Measurements from ENCODE around the gene DNAJC22. TPM values are rescaled to one million over a fixed set of nuclear protein-coding genes. Genes with fewer than 3 reads are reported as not detected.

The DNAJC22 gene
- total and polyA plus RNA-seq, 2 of the 13 experiments (the other 11 are each of a cell fraction or from before 2014, with no cell fraction given), result 25.2 to 31.7 TPM

DNA sequence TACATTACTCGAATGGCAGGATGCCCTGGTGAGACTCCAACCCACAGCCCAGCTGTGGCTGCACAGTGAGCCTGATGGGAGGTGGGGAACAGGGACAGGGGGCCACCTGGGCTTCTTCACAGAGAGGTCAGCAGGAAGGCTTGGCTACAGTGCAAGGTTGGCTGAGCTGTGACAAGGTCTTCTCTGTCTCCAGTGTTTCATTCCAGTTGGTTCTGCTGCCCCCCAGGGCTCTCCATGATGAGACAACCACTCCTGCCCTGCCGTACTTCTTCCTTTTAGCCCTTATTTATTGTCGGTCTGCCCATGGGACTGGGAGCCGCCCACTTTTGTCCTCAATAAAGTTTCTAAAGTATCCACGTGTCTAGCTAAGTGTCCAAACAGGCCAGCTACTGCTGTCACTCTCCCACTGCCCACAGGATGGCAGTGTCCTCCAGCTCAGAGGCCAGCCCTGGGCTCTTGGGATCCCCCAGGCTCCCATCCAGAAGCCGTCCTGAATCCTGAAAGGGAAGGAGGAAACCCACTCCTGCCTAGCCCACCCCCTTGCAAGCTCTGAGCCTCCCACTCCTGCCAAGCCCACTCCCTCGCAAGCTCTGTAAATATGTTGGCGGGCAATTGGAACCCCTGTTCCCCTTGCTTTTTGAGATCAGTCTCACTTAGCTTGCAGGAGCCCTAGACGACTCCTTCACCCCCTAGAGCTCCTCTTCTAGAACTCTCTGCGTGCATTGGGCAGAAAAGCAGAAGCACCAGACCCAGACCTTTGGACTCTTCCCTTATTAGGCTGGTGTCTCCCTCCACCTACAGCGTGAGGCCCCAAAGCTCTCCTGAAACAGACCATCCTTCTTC lies 15.1 kb upstream of the DNAJC22 start (continued):
- no peak for TF ChIP-seq CENPBD1 (CRISPR knock-in tag; IDR thresholded peaks at IDR 0.05; ENCODE audit: borderline replicate concordance, low read depth)
- TF ChIP-seq, protein P1, sequence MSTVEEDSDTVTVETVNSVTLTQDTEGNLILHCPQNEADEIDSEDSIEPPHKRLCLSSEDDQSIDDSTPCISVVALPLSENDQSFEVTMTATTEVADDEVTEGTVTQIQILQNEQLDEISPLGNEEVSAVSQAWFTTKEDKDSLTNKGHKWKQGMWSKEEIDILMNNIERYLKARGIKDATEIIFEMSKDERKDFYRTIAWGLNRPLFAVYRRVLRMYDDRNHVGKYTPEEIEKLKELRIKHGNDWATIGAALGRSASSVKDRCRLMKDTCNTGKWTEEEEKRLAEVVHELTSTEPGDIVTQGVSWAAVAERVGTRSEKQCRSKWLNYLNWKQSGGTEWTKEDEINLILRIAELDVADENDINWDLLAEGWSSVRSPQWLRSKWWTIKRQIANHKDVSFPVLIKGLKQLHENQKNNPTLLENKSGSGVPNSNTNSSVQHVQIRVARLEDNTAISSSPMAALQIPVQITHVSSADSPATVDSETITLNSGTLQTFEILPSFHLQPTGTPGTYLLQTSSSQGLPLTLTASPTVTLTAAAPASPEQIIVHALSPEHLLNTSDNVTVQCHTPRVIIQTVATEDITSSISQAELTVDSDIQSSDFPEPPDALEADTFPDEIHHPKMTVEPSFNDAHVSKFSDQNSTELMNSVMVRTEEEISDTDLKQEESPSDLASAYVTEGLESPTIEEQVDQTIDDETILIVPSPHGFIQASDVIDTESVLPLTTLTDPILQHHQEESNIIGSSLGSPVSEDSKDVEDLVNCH (CRISPR knock-in tag; IDR thresholded peaks at IDR 0.05), result no peak
- TF ChIP-seq ATF7-NPFF (CRISPR knock-in tag; IDR thresholded peaks at IDR 0.05; ENCODE audit: low read depth), result no peak
- TF ChIP-seq, protein P2, sequence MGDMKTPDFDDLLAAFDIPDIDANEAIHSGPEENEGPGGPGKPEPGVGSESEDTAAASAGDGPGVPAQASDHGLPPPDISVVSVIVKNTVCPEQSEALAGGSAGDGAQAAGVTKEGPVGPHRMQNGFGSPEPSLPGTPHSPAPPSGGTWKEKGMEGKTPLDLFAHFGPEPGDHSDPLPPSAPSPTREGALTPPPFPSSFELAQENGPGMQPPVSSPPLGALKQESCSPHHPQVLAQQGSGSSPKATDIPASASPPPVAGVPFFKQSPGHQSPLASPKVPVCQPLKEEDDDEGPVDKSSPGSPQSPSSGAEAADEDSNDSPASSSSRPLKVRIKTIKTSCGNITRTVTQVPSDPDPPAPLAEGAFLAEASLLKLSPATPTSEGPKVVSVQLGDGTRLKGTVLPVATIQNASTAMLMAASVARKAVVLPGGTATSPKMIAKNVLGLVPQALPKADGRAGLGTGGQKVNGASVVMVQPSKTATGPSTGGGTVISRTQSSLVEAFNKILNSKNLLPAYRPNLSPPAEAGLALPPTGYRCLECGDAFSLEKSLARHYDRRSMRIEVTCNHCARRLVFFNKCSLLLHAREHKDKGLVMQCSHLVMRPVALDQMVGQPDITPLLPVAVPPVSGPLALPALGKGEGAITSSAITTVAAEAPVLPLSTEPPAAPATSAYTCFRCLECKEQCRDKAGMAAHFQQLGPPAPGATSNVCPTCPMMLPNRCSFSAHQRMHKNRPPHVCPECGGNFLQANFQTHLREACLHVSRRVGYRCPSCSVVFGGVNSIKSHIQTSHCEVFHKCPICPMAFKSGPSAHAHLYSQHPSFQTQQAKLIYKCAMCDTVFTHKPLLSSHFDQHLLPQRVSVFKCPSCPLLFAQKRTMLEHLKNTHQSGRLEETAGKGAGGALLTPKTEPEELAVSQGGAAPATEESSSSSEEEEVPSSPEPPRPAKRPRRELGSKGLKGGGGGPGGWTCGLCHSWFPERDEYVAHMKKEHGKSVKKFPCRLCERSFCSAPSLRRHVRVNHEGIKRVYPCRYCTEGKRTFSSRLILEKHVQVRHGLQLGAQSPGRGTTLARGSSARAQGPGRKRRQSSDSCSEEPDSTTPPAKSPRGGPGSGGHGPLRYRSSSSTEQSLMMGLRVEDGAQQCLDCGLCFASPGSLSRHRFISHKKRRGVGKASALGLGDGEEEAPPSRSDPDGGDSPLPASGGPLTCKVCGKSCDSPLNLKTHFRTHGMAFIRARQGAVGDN (CRISPR knock-in tag; IDR thresholded peaks at IDR 0.05), result peak; percentile 37
- TF ChIP-seq ZNF816 (CRISPR knock-in tag; IDR thresholded peaks at IDR 0.05; ENCODE audit: borderline replicate concordance), result no peak
- no peak for TF ChIP-seq KLF9 (CRISPR knock-in tag; IDR thresholded peaks at IDR 0.05; ENCODE audit: low read depth)
- no peak for TF ChIP-seq ZNF496 (CRISPR knock-in tag; IDR thresholded peaks at IDR 0.05; ENCODE audit: insufficient replicate concordance)
- TF ChIP-seq ZNF549 (CRISPR knock-in tag; IDR thresholded peaks at IDR 0.05), result no peak
- TF ChIP-seq, protein P3, sequence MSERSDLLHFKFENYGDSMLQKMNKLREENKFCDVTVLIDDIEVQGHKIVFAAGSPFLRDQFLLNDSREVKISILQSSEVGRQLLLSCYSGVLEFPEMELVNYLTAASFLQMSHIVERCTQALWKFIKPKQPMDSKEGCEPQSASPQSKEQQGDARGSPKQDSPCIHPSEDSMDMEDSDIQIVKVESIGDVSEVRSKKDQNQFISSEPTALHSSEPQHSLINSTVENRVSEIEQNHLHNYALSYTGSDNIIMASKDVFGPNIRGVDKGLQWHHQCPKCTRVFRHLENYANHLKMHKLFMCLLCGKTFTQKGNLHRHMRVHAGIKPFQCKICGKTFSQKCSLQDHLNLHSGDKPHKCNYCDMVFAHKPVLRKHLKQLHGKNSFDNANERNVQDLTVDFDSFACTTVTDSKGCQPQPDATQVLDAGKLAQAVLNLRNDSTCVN (CRISPR knock-in tag; IDR thresholded peaks at IDR 0.05; ENCODE audit: borderline replicate concordance), result no peak; the same call in 1 of the 2 replicates
- TF ChIP-seq HNRNPL (IDR thresholded peaks at IDR 0.05; ENCODE audit: low read depth, low read length), result no peak
- TF ChIP-seq ZNF530 (CRISPR knock-in tag; IDR thresholded peaks at IDR 0.05; ENCODE audit: low read depth), result no peak
- TF ChIP-seq HES4 (CRISPR knock-in tag; IDR thresholded peaks at IDR 0.05; ENCODE audit: borderline replicate concordance), result no peak
- TF ChIP-seq ZNF343 (CRISPR knock-in tag; IDR thresholded peaks at IDR 0.05), result no peak
- TF ChIP-seq ZNF569 (CRISPR knock-in tag; IDR thresholded peaks at IDR 0.05; ENCODE audit: borderline replicate concordance), result no peak
